Measurements from ENCODE around the gene TAF5L. TPM values are rescaled to one million over a fixed set of nuclear protein-coding genes. Genes with fewer than 3 reads are reported as not detected.

TAF5L gene
- total and polyA plus RNA-seq, 2 of the 13 experiments (the other 11 are each of a cell fraction or from before 2014, with no cell fraction given), result 10.8 to 18.2 TPM

GRCh38 chr1:229625915-229626831 lies at the start of gene TAF5L, which contains the start of gene URB2 (continued):
- TF ChIP-seq ZFX (CRISPR knock-in tag; IDR thresholded peaks at IDR 0.05; ENCODE audit: low read depth) (peak; percentile 85), ZNF567 (CRISPR knock-in tag; IDR thresholded peaks at IDR 0.05; ENCODE audit: borderline replicate concordance) (0 out of 2 replicates have a peak, but pooled peaks have one; percentile 65), ZNF781 (CRISPR knock-in tag; IDR thresholded peaks at IDR 0.05; ENCODE audit: borderline replicate concordance, not compliant biosample characterization) (no peak), HMG20A (CRISPR knock-in tag; IDR thresholded peaks at IDR 0.05; ENCODE audit: borderline replicate concordance) (no peak), IKZF1 (IDR thresholded peaks at IDR 0.05) (no peak), ZNF563 (CRISPR knock-in tag; IDR thresholded peaks at IDR 0.05) (peak; percentile 75), EP300 (IDR thresholded peaks at IDR 0.05; ENCODE audit: low read depth in 2 of 2, low read length in 2 of 2) (0 out of 4 replicates have a peak, but pooled peaks of 1 of the 2 experiments have one; percentile 7), EP300 (CRISPR knock-in tag; IDR thresholded peaks at IDR 0.05; ENCODE audit: borderline replicate concordance) (no peak), U2AF1 (optimal IDR thresholded peaks at IDR 0.05; ENCODE audit: low read depth, low read length) (no peak), SNAI1 (CRISPR knock-in tag; IDR thresholded peaks at IDR 0.05; ENCODE audit: borderline replicate concordance) (peak; percentile 85; the same call in 1 of the 2 replicates), GZF1 (CRISPR knock-in tag; IDR thresholded peaks at IDR 0.05) (no peak), ELK4 (CRISPR knock-in tag; IDR thresholded peaks at IDR 0.05; ENCODE audit: borderline replicate concordance) (no peak), ZNF30 (CRISPR knock-in tag; IDR thresholded peaks at IDR 0.05) (no peak), WIZ (CRISPR knock-in tag; IDR thresholded peaks at IDR 0.05) (0 out of 2 replicates have a peak, but pooled peaks have one; percentile 76), ZNF776 (CRISPR knock-in tag; IDR thresholded peaks at IDR 0.05) (peak; percentile 63; the same call in 1 of the 2 replicates), JARID2 (CRISPR knock-in tag; IDR thresholded peaks at IDR 0.05; ENCODE audit: insufficient replicate concordance) (no peak)
- TF ChIP-seq, protein P1, sequence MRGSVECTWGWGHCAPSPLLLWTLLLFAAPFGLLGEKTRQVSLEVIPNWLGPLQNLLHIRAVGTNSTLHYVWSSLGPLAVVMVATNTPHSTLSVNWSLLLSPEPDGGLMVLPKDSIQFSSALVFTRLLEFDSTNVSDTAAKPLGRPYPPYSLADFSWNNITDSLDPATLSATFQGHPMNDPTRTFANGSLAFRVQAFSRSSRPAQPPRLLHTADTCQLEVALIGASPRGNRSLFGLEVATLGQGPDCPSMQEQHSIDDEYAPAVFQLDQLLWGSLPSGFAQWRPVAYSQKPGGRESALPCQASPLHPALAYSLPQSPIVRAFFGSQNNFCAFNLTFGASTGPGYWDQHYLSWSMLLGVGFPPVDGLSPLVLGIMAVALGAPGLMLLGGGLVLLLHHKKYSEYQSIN (CRISPR knock-in tag; IDR thresholded peaks at IDR 0.05; ENCODE audit: borderline replicate concordance), result no peak
